Small intestine (tissue), 7 donors: ENCODE results near the gene HCAR3. TPM values are rescaled to one million over a fixed set of nuclear protein-coding genes. Genes with fewer than 3 reads are reported as not detected.
"Not testable (repeated sequence)": the region's sequence is repeated elsewhere in the genome, so short reads cannot be mapped to it uniquely, and the experiment has no call there.

Experiments used
- DNase-seq, 2 donors: peaks; one replicate each; pipeline versions ENCODE4 v3.0.0 to v3.0.0-alpha.2; 2013
- FAIRE-seq: peaks from 2 replicates; lab custom pipeline; 2012; peaks lifted over from hg19 to GRCh38; lab: Jason Lieb, UNC
- H3K27ac ChIP-seq, 3 donors: one replicate each; pipeline ENCODE4 v1.5.1; 2013; ENCODE audit warnings: low read length in 2 of 3, mild to moderate bottlenecking in 2 of 3, control low read depth in 1 of 3, inconsistent platforms in 1 of 3, low read depth in 1 of 3, moderate library complexity in 1 of 3
- H3K27me3 ChIP-seq, 3 donors: one replicate each; pipeline ENCODE4 v1.6.1; 2013; ENCODE audit warnings: low read length in 3 of 3, inconsistent platforms in 1 of 3; ENCODE audit not compliant: control insufficient read depth in 3 of 3, insufficient read depth in 3 of 3
- H3K36me3 ChIP-seq, 3 donors: one replicate each; pipeline ENCODE4 v1.6.1; 2013; ENCODE audit warnings: low read length in 3 of 3, inconsistent platforms in 1 of 3, low read depth in 1 of 3, mild to moderate bottlenecking in 1 of 3, moderate library complexity in 1 of 3; ENCODE audit not compliant: control insufficient read depth in 3 of 3, insufficient read depth in 2 of 3
- H3K4me1 ChIP-seq, 3 donors: one replicate each; pipeline ENCODE4 v1.6.1; 2013; ENCODE audit warnings: low read length in 2 of 3, inconsistent platforms in 1 of 3, low read depth in 1 of 3, mild to moderate bottlenecking in 1 of 3, moderate library complexity in 1 of 3; ENCODE audit not compliant: control insufficient read depth in 3 of 3, insufficient read depth in 2 of 3
- H3K4me3 ChIP-seq, 3 donors: one replicate each; pipeline ENCODE4 v1.5.1; 2013; ENCODE audit warnings: low read length in 3 of 3, control low read depth in 1 of 3, inconsistent platforms in 1 of 3, low read depth in 1 of 3, mild to moderate bottlenecking in 1 of 3, moderate library complexity in 1 of 3
- H3K9me3 ChIP-seq, 2 donors: one replicate each; pipeline ENCODE4 v1.6.1; 2013; ENCODE audit warnings: low read depth in 1 of 2, low read length in 1 of 2; ENCODE audit not compliant: control insufficient read depth in 2 of 2, insufficient read depth in 1 of 2
- WGBS, 3 donors: extraction: QIAGEN DNeasy Blood & Tissue Kit; methylation state at CpG; one replicate each; pipeline ENCODE4 v1.1.7; 2013; 5-methylcytosine and 5-hydroxymethylcytosine counted together
- polyA plus RNA-seq, 4 donors: library from polyadenylated mRNA; stranded (reverse) in 3 of 4; unstranded in 1 of 4; fragments of 200-250 nt in 3 of 4; fragments of 120-200 nt in 1 of 4; gene quantifications; one replicate each; pipeline versions ENCODE4 v1.2.1 to v1.2.3, GENCODE V29; 2013
- donor health status: healthy with polysubstance abuse.
- donor health status: control.
- donor health status: control.
- donor health status: Bipolar disorder and iron deficiency.
- donor health status: healthy.

HCAR3 gene
- polyA plus RNA-seq, 4 donors: 0.15 to 0.52 (median 0.27) TPM; not detected in 1

- not testable (repeated sequence) for H3K36me3 ChIP-seq, H3K4me1 ChIP-seq, H3K27me3 ChIP-seq, FAIRE-seq, H3K9me3 ChIP-seq, H3K4me3 ChIP-seq, DNase-seq, H3K27ac ChIP-seq
- WGBS, 3 donors: 73 to 90% (median 87%) methylated on average over 1 of the region's 1 CpG
These were observed 5.3 kb downstream of the HCAR3 start for GRCh38 chr12:122711266-122711665.

- 30 to 70% (median 47%) methylated on average over 2 of the region's 2 CpGs for WGBS, 3 donors
- not testable (repeated sequence) for H3K4me3 ChIP-seq, H3K27ac ChIP-seq, FAIRE-seq, H3K36me3 ChIP-seq, DNase-seq, H3K9me3 ChIP-seq, H3K4me1 ChIP-seq, H3K27me3 ChIP-seq
These were observed 6.3 kb downstream of the HCAR3 start for GRCh38 chr12:122710341-122710740.

DNA sequence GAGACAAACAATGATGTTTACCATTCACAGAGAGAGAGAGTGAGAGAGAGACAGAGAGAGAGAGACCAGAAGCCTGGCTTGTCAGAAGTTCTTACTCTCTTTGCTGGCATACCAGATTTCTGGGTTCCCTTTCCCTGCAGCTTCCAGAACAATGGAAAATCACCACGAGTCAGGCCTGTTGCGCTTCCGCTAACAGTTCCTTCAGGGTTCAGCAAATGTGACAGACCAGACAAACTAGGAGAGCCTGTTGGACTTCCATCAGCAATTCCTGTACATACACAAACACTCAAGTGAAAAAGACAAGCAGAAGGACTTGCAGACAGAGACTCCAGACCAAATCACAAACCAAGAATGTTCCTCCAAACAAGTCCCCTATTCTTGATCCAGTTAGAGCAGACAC is 7.3 kb downstream of the HCAR3 start:
- not testable (repeated sequence) for H3K4me1 ChIP-seq, H3K9me3 ChIP-seq, DNase-seq, FAIRE-seq, H3K27me3 ChIP-seq, H3K36me3 ChIP-seq, H3K27ac ChIP-seq, H3K4me3 ChIP-seq
- WGBS, 3 donors: no CpG with 5 or more reads among the region's 3 CpGs

- not testable (repeated sequence) for FAIRE-seq, H3K4me3 ChIP-seq, H3K9me3 ChIP-seq, H3K36me3 ChIP-seq, H3K27ac ChIP-seq, H3K4me1 ChIP-seq, H3K27me3 ChIP-seq, DNase-seq
- 81 to 87% (median 83%) methylated on average over 3 of the region's 3 CpGs for WGBS, 3 donors
These were observed 12.8 kb downstream of the HCAR3 start for GRCh38 chr12:122703841-122704240.

GRCh38 chr12:122702890-122703611 is 13.6 kb downstream of the HCAR3 start, which contains the start of gene HCAR2:
HCAR2 (minus strand) TSS chr12:122703357; CDS start chr12:122703283, 74 bp downstream.
- 83 to 89% (median 86%) methylated on average over 22 of the region's 22 CpGs for WGBS, 3 donors

GRCh38 chr12:122701481-122701880 is 15.1 kb downstream of the HCAR3 start:
- not testable (repeated sequence) for H3K9me3 ChIP-seq, H3K27ac ChIP-seq, H3K4me3 ChIP-seq, H3K36me3 ChIP-seq, FAIRE-seq, H3K4me1 ChIP-seq, H3K27me3 ChIP-seq, DNase-seq
- WGBS, 3 donors: 47 to 64% (median 59%) methylated on average over 4 of the region's 4 CpGs

More at GRCh38 chr12:122702890-122703611, 13.6 kb downstream of the HCAR3 start, which contains the start of gene HCAR2:
- not testable (repeated sequence) for FAIRE-seq, H3K36me3 ChIP-seq, H3K4me3 ChIP-seq, H3K27me3 ChIP-seq, H3K4me1 ChIP-seq, DNase-seq, H3K9me3 ChIP-seq, H3K27ac ChIP-seq

GRCh38 chr12:122700038-122700710 is 16.4 kb downstream of the HCAR3 start:
- H3K4me3 ChIP-seq, H3K36me3 ChIP-seq, DNase-seq, H3K4me1 ChIP-seq, FAIRE-seq, H3K9me3 ChIP-seq, H3K27me3 ChIP-seq, H3K27ac ChIP-seq: not testable (repeated sequence)
- WGBS, 3 donors: 50% methylated on average over 1 of the region's 9 CpGs; no CpG with 5 or more reads in 2 of the 3 donors

DNA sequence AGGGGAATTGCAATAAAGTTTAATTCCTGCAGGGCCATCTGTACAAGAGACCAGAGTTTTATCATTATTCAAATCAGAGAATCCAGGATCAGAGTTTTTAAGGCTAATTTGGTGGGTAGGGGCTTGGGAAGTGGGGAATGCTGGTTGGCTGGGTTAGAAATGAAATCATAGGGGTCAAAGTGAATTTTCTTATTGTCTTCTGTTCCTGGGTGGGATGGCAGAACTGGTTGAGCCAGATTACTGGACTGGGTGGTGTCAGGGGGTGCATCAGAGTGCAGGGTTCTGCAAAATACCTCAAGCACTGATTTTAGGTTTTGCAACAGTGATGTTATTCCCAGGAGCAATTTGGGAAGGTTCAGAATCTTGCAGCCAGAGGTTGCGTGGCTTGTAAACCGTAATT is 19.7 kb downstream of the HCAR3 start:
- FAIRE-seq, H3K4me3 ChIP-seq, H3K27ac ChIP-seq, H3K9me3 ChIP-seq, H3K27me3 ChIP-seq, H3K4me1 ChIP-seq, H3K36me3 ChIP-seq, DNase-seq: not testable (repeated sequence)
- 77 to 88% (median 80%) methylated on average over 2 of the region's 2 CpGs for WGBS, 3 donors
